GM18951 (cell line): ENCODE results near the gene AQP12A.

Experiments
- POLR2A ChIP-seq: IDR thresholded peaks from 4 replicates; pipeline ENCODE4 v1.6.1; 2011; ENCODE audit warnings: mild to moderate bottlenecking; ENCODE audit not compliant: insufficient read length, insufficient read depth; ENCODE audit errors: extremely low read depth
- in situ Hi-C: fragments of 300-500 bp; cut with MboI; formaldehyde crosslinking; loops from one replicate; pipeline ENCODE4 v1.12.0; 2022; ENCODE audit warnings: low sequenced_read_pairs, mixed read lengths, inconsistent platforms; ENCODE audit not compliant: unreplicated experiment

The AQP12A gene

GRCh38 chr2:240701091-240701735 is 9.5 kb downstream of the AQP12A start:
- in situ Hi-C loops, result no loop called here
- TF ChIP-seq POLR2A, result no peak

- in situ Hi-C loops, result no loop called here
- no peak for TF ChIP-seq POLR2A
Measured at GRCh38 chr2:240701736-240702639, 10.3 kb downstream of the AQP12A start.

DNA sequence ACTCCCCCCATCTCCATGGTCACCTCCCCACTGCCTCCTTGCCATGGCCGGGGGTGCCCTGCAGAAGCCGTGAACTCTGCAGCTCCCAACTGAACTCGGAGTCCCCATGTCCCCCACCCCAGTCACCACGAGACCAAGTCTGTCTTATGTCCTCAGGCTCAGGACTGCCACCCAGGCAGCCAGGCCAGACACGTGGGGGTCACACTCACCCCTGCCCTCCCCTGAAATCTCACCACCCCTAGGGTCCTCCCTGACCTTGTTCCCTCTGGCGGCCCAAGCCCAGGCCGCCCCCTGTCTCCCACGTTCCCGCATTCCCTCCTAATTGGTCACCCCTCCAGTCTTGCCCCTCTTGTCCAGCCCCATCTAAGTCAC is 11.0 kb downstream of the AQP12A start:
- no peak for TF ChIP-seq POLR2A
- in situ Hi-C loops, result no loop called here

DNA sequence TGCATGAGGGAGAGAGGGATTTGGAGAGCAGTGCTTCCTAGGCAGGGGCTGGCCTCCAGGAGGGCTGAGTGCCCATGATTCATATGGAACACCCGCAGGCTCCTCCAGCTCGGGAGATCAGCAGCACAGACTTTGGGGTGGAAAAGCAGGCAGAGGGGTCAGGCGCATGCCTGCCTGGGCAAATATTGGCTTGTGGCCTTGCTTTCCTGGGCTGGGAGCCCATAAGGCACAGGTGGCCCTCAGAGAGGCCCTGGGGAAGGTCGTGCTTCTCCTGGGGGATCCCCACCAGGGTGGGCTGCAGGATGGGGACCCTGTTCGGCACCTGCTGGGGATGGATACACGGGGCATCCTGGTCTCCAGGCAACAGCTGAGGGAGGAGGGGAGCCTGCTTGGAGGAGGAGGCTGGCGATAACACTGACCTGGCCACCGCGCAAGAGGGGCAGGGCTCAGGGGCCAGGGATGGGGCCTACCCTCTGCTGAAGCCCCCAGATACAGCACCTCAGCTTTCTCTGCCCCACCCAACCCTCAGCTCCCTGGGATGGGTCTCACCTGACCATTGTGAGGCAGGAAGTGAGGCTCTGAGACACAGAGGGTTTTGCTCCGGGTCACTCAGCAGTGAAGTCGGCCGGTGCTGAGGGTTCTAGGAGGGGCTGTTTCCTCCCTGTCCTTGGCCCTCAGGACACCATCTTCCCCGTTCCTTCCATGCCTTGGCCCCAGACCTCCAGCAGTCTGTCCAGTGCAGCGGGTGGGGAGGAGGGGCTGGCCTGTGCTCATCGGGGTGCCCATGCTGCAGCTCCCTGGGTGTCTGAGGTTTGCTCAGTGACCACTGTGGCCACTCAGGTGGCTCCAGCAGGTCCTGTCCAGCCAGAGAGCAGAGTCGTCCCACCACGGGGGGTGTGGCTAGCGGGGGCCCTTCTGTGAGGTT is 12.0 kb downstream of the AQP12A start:
- in situ Hi-C loops, result no loop called here
- TF ChIP-seq POLR2A, result no peak

- TF ChIP-seq POLR2A, result no peak
- in situ Hi-C loops, result no loop called here
Measured at GRCh38 chr2:240704651-240705050, 13.0 kb downstream of the AQP12A start.

DNA sequence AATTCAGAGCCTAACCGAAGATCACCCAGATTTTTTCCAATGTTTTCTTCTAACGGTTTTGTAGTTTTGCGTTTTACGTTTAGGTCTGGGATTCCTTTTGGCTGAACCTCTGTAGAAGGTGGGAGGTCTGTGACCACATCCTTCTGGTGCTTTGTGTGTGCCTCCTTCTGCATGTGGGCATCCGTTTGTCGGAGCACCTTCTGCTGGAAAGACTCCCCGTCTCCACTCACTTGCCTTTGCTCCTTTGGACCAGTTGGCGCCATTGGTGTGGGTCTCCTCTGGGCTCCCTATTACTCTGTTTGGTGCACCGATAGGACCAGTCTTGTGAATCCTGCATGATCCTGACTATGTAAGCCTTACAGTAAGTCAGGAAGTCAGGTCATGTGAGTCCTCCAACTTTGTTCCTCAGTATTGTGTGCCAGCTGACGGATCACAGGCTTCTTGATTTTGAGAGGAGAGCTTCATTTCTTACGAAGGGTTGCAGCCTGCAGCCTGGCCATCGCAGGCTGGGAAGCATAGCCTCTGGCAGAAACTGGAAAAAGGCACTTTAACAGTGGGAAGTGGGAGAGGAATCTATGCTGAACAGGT is 13.6 kb downstream of the AQP12A start:
- in situ Hi-C loops, result no loop called here
- no peak for TF ChIP-seq POLR2A

- TF ChIP-seq POLR2A, result no peak
- in situ Hi-C loops, result no loop called here
Measured at GRCh38 chr2:240707043-240707756, 15.5 kb downstream of the AQP12A start.

DNA sequence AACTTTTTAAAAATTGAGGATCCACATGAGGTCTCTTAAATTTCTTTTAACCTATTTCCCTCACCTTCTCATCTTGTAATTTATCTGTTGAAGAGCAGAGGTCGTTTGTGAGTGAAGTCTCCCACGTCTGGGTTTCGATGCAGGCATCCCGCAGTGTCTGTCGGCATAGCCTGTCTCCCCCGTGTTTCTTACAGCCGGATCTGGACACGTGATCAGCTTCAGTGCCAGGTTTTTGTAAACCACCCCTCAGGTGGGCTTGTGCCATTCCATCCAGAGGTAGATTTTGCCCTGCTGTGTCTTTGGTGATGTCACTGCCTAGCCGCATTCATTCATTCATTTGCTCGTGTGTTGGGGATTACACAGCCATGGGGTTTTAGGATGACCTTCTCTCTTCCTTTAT is 16.2 kb downstream of the AQP12A start:
- TF ChIP-seq POLR2A, result no peak
- in situ Hi-C loops, result no loop called here

GRCh38 chr2:240708457-240708856 is 16.8 kb downstream of the AQP12A start:
- no peak for TF ChIP-seq POLR2A
- in situ Hi-C loops, result no loop called here

GRCh38 chr2:240711296-240711695 is 19.6 kb downstream of the AQP12A start:
- TF ChIP-seq POLR2A, result no peak
- in situ Hi-C loops, result no loop called here

- in situ Hi-C loops, result no loop called here
Measured at GRCh38 chr2:240711701-240712100, 20.0 kb downstream of the AQP12A start.

DNA sequence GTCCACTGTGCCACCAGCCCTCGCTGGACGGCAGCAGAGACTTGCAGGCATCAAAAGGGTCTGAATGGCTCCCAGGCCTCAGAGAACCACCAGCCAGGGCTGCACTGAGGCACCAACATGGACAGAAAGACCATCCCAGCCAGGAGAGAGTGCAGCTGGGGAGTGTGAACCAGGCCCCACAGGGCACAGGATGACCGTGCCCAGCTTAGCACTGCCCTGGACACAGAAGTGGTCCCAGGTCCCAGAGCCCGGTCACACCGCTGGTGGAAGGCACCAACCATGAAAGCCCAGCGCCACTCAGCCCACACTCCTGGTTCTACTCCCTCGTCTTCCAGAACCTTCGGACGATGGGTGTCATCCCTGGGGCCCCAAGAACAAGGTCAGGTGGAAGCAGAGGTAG is 20.5 kb downstream of the AQP12A start:
- in situ Hi-C loops, result no loop called here
- TF ChIP-seq POLR2A, result no peak

More at GRCh38 chr2:240711701-240712100, 20.0 kb downstream of the AQP12A start:
- TF ChIP-seq POLR2A, result no peak

- in situ Hi-C loops, result no loop called here
- TF ChIP-seq POLR2A, result no peak
Measured at GRCh38 chr2:240713071-240713927, 21.6 kb downstream of the AQP12A start.
